GM18505 (cell line): ENCODE data around the gene ENGASE.

Experiments used
- ATAC-seq: cut with Tn5 transposase; IDR thresholded peaks from one replicate; pipeline ENCODE4 v1.9.1; 2021; ENCODE audit not compliant: unreplicated experiment
- POLR2A ChIP-seq: IDR thresholded peaks from 4 replicates; pipeline ENCODE4 v1.6.1; 2011; ENCODE audit warnings: borderline replicate concordance; ENCODE audit not compliant: insufficient read depth, insufficient read length; ENCODE audit errors: extremely low read depth

The ENGASE gene

GRCh38 chr17:79084291-79085153 lies 9.9 kb downstream of the ENGASE start:
- TF ChIP-seq POLR2A: no peak
- ATAC-seq: no peak

GRCh38 chr17:79085154-79085920 lies 10.7 kb downstream of the ENGASE start:
- no peak for ATAC-seq
- TF ChIP-seq POLR2A: no peak

GRCh38 chr17:79085921-79086551 lies 11.4 kb downstream of the ENGASE start:
- no peak for TF ChIP-seq POLR2A
- ATAC-seq: no peak

GRCh38 chr17:79086609-79087427 lies 12.2 kb downstream of the ENGASE start:
- no peak for ATAC-seq
- no peak for TF ChIP-seq POLR2A

- TF ChIP-seq POLR2A: no peak
- no peak for ATAC-seq
Measured at GRCh38 chr17:79087428-79088143, 13.0 kb downstream of the ENGASE start.

GRCh38 chr17:79088247-79088996 lies 13.8 kb downstream of the ENGASE start:
- no peak for ATAC-seq

GRCh38 chr17:79088997-79089328 lies 14.3 kb downstream of the ENGASE start:
- no peak for ATAC-seq
- TF ChIP-seq POLR2A: no peak

More at GRCh38 chr17:79088247-79088996, 13.8 kb downstream of the ENGASE start:
- no peak for TF ChIP-seq POLR2A

- TF ChIP-seq POLR2A: no peak
- no peak for ATAC-seq
Measured at GRCh38 chr17:79089720-79090442, 15.3 kb downstream of the ENGASE start.

GRCh38 chr17:79090443-79091225 lies 16.0 kb downstream of the ENGASE start:
- no peak for TF ChIP-seq POLR2A
- no peak for ATAC-seq

GRCh38 chr17:79091226-79091670 lies 16.6 kb downstream of the ENGASE start:
- TF ChIP-seq POLR2A: no peak
- ATAC-seq: no peak
